Mucosa of descending colon (tissue), 3 donors: ENCODE results near the gene FAM174B. TPM values are rescaled to one million over a fixed set of nuclear protein-coding genes. Genes with fewer than 3 reads are reported as not detected.

Source experiments
- ATAC-seq: fragments of 200-7000 bp; cut with Tn5 transposase; one replicate; pipeline ENCODE4 v1.9.1; 2020; ENCODE audit warnings: mild to moderate bottlenecking, moderate library complexity
- DNase-seq, 3 donors: peaks; one replicate each; pipeline ENCODE4 v3.0.0-alpha.2; 2020
- H3K36me3 ChIP-seq: fragments of 200-600 bp; one replicate; pipeline ENCODE4 v1.8.0; 2021; ENCODE audit warnings: low read depth, mild to moderate bottlenecking
- H3K4me1 ChIP-seq: fragments of 200-600 bp; one replicate; pipeline ENCODE4 v1.8.0; 2021; ENCODE audit warnings: low read depth, mild to moderate bottlenecking
- H3K4me3 ChIP-seq: fragments of 200-600 bp; one replicate; pipeline ENCODE4 v1.8.0; 2021; ENCODE audit warnings: mild to moderate bottlenecking
- H3K9me3 ChIP-seq: fragments of 200-600 bp; one replicate; pipeline ENCODE4 v1.8.0; 2021; ENCODE audit warnings: mild to moderate bottlenecking
- intact Hi-C, 2 donors: fragments of 100-400 bp; cut with DNase I in 1 of 2; cut with micrococcal nuclease in 1 of 2; formaldehyde crosslinking; loops; one replicate each; pipeline versions ENCODE4 v1.11.0 to v1.11.1; 2022; cut with DNase I, micrococcal nuclease
- total RNA-seq, 3 donors: library from RNA; stranded (reverse); fragmentation: NEBNext Ultra II Directional in 2 of 3; extraction: Animal tissue kit (Norgen Biotek cat#: 25700) in 2 of 3; gene quantifications; one replicate each; pipeline versions ENCODE4 v1.2.1 to v1.2.4, GENCODE V29; 2021 to 2023
- TF ChIP-seq, protein P1 (sequence below): fragments of 200-600 bp; IDR thresholded peaks from one replicate; pipeline ENCODE4 v1.8.0; 2022; ENCODE audit warnings: antibody characterized with exemption, mild to moderate bottlenecking
- donor health status: DM: no; HTN: no; CAD: no; lungs with moderate emphysema.
- donor health status: DM: no; HTN: no; CAD: no.
- donor health status: DM: no; HTN: yes; CAD: no.

The FAM174B gene
- total RNA-seq, 3 donors from 2014 or later: 14.7 to 30.5 (median 28.5) TPM

DNA sequence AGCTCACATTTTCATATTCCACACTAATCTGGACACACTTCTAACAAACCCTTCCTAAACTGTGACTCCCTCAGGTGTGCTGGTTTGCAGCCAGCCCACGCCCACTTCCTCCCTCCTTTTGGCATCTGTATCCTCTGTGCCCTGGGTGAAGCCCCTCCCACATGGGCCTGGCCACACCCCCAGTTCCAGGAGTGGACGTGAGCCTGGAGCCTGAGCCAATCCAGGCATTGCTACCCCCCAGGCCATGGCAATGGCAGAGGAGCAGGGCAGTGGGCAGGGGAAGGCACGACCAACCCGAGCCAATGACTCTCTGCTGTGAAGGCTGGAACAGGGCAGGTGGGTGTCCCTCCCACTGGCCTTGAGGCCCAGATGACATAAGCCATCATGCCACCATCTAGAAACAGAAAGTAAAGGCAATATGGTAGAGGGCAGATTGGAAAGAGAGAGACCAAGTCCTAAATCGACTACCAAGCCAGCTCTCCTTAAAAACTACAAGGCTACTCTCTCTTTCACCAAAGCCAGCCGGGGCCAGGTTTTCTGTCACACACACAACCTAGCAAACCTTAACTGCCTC lies 18.6 kb downstream of the FAM174B start:
- intact Hi-C loops: no loop called here
- ATAC-seq: peak; percentile 78
- DNase-seq: peak; percentile 56 to 73 (median 66)
- TF ChIP-seq, protein P1, sequence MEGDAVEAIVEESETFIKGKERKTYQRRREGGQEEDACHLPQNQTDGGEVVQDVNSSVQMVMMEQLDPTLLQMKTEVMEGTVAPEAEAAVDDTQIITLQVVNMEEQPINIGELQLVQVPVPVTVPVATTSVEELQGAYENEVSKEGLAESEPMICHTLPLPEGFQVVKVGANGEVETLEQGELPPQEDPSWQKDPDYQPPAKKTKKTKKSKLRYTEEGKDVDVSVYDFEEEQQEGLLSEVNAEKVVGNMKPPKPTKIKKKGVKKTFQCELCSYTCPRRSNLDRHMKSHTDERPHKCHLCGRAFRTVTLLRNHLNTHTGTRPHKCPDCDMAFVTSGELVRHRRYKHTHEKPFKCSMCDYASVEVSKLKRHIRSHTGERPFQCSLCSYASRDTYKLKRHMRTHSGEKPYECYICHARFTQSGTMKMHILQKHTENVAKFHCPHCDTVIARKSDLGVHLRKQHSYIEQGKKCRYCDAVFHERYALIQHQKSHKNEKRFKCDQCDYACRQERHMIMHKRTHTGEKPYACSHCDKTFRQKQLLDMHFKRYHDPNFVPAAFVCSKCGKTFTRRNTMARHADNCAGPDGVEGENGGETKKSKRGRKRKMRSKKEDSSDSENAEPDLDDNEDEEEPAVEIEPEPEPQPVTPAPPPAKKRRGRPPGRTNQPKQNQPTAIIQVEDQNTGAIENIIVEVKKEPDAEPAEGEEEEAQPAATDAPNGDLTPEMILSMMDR: no peak
- no peak overlapping the region for H3K4me3 ChIP-seq
- peaks cover 2% of the 10 kb centered on the region for H3K9me3 ChIP-seq
- H3K36me3 ChIP-seq: no peaks in the 10 kb centered on the region
- peaks cover 8% of the 10 kb centered on the region for H3K4me1 ChIP-seq

DNA sequence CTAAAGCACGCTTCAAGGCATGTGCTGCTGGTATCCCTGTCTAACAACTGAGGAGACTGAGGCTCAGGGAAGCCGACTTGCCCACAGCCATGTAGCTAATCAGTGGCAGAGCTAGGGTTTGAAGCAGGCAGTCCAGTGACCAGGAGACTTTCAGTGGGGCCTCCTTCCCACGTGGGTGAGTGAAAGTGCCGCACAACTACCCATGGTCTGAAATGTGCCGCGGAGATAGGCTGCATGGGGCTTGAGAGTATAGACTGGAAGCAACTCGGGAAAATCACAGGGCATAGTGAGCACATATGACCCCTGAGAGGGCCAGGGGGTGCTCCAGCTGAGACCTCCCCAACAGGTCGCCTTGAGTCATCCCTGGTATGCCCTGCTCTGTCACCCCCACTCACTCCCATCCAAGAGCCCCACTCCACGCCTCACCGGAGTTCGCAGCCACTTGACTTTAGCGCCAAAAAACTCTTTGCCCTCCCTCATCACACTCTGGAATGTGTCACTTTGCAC lies 19.1 kb downstream of the FAM174B start:
- TF ChIP-seq, protein P1: no peak
- Histone ChIP-seq H3K36me3 (no peaks in the 10 kb centered on the region), H3K4me3 (no peak overlapping the region), H3K4me1 (peaks cover 8% of the 10 kb centered on the region), H3K9me3 (peaks cover 2% of the 10 kb centered on the region)
- no peak for ATAC-seq
- intact Hi-C loops: no loop called here
- no peak for DNase-seq

DNA sequence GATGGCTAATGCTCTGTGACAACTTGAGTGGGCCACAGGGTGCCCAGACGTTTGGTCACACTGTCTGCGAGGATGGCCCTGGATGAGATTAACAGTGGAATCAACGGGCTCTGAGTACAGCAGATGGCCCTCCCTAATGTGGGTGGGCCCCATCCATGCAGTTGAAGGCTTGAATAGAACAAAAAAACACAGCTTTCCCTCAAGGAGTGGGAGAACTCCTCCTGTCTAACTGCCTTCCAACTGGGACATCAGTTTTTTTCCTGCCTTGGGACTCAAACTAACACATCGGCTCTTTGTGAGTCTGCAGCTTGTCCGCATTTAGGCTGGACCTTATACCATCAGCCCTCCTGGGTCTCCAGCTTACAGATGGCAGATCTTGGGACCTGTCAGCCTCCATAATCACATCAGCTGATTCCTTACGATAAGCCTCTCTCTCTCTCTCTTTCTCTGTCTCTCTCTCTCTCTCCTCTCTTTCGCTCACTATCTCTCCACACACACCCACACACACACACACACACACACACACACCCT lies 20.8 kb downstream of the FAM174B start:
- TF ChIP-seq, protein P1: no peak
- no peak overlapping the region for H3K4me3 ChIP-seq
- H3K4me1 ChIP-seq: peaks cover 8% of the 10 kb centered on the region
- H3K36me3 ChIP-seq: no peaks in the 10 kb centered on the region
- no peaks in the 10 kb centered on the region for H3K9me3 ChIP-seq
- intact Hi-C loops: no loop called here
- no peak for DNase-seq
- ATAC-seq: no peak

DNA sequence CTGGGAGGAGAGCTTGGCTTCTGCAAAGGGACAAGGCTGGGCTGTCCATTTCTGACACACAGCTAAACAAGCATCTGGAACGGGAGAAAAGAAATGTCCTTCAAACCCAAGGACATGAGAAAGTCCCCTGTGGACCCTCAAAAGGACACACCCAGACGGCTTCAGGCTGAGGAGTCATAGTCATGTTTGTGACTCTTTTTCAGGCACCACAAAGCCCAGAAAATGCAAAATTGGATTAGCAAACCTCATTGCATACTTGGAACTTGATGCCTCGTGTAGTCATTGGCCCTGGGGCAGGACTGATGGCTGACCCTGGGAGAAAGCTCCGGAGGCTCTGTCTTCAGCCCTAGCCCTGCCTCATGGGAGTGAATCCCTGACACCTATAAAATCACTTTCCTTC lies 21.5 kb downstream of the FAM174B start:
- intact Hi-C loops: no loop called here
- no peak for ATAC-seq
- Histone ChIP-seq H3K4me3 (no peak overlapping the region), H3K36me3 (no peaks in the 10 kb centered on the region), H3K9me3 (no peaks in the 10 kb centered on the region), H3K4me1 (peaks cover 8% of the 10 kb centered on the region)
- no peak for DNase-seq
- TF ChIP-seq, protein P1: no peak

DNA sequence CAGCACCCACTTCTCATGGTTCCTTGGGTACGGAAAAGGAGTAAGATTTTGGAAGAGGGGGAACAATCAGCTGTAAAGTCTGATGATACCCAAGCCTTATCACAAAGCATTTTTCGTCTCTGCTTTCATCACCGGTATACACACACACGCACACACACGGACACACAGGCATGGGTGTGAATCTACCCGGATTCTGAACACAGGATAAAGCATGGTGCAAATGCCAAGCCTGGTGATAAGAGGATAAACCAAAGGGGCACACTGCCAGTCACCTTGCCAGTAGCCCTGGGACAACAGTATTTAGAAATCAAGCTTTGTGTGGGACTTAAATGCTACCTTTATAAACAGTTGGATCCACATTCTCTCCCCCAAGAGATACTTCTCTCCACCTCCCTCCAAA lies 22.2 kb downstream of the FAM174B start:
- DNase-seq: no peak

More for the DNA sequence above, 22.2 kb downstream of the FAM174B start:
- Histone ChIP-seq H3K36me3 (no peaks in the 10 kb centered on the region), H3K9me3 (no peaks in the 10 kb centered on the region), H3K4me1 (peaks cover 8% of the 10 kb centered on the region), H3K4me3 (no peak overlapping the region)
- TF ChIP-seq, protein P1: no peak
- no peak for ATAC-seq
- intact Hi-C loops: no loop called here
